ES-I3 (cell line): ENCODE results near the gene DBNDD2.

Source experiments
- H3K36me3 ChIP-seq: 2 replicates; pipeline ENCODE4 v1.6.1; 2013; ENCODE audit warnings: mild to moderate bottlenecking, low read length, control low read depth, moderate library complexity; ENCODE audit not compliant: insufficient read depth
- H3K4me1 ChIP-seq: 2 replicates; pipeline ENCODE4 v1.6.1; 2013; ENCODE audit warnings: mild to moderate bottlenecking, control low read depth, low read length; ENCODE audit not compliant: insufficient read depth
- H3K9ac ChIP-seq: 2 replicates; pipeline ENCODE4 v1.6.1; 2013; ENCODE audit warnings: low read depth, mild to moderate bottlenecking, low read length, moderate library complexity
- H3K9me3 ChIP-seq: 2 replicates; pipeline ENCODE4 v1.6.1; 2013; ENCODE audit warnings: mild to moderate bottlenecking, low read length, moderate library complexity; ENCODE audit not compliant: control insufficient read depth, insufficient read depth

DBNDD2 gene

GRCh38 chr20:45372241-45372640, 35.8 kb upstream of the DBNDD2 start:
- Histone ChIP-seq H3K36me3 (no peaks in the 10 kb centered on the region), H3K4me1 (no peaks in the 10 kb centered on the region), H3K9ac (peak overlapping the region; percentile 55; the same call in 1 of the 2 replicates), H3K9me3 (no peaks in the 10 kb centered on the region)

DNA sequence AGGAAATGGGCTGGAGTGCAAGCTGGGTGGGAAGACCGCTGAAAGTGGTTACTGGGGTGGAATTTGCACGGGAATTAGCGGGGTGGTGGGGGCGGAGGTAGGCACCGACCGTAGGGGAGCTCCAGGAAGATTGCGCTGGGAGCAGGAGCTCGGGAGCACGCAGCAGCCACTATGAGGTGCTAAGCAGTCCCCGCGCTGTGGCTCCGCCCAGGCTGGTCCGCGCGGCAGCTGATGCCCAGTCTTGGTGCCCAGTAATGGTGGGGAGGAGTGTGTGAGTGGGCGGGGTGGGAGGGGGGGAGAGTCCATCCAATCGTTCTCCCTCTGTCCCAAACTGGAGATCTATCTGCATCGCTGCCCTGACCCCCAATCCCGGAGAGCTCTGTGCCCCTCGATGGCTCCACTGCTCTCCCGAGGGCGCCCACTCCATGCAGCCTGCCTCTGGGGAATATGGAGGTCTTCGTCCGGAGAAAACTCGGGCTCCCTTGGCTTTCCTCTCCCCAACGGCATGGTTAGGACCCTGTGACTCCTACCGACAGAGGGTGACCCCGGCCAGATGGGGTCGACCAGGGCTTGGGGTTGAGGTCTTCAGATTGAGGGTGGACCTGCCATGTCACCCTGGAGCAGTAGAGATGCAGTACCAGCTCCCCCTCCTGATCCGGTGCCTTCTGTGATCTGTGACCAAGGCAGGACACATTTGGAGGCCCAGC, 35.3 kb upstream of the DBNDD2 start:
- Histone ChIP-seq H3K36me3 (no peaks in the 10 kb centered on the region), H3K9me3 (no peaks in the 10 kb centered on the region), H3K9ac (peak overlapping the region; percentile 55; the same call in 1 of the 2 replicates), H3K4me1 (no peaks in the 10 kb centered on the region)

- Histone ChIP-seq H3K9ac (peak overlapping the region; percentile 55; the same call in 1 of the 2 replicates), H3K9me3 (no peaks in the 10 kb centered on the region), H3K36me3 (no peaks in the 10 kb centered on the region), H3K4me1 (no peaks in the 10 kb centered on the region)
These were observed 34.6 kb upstream of the DBNDD2 start for GRCh38 chr20:45373353-45374100.

DNA sequence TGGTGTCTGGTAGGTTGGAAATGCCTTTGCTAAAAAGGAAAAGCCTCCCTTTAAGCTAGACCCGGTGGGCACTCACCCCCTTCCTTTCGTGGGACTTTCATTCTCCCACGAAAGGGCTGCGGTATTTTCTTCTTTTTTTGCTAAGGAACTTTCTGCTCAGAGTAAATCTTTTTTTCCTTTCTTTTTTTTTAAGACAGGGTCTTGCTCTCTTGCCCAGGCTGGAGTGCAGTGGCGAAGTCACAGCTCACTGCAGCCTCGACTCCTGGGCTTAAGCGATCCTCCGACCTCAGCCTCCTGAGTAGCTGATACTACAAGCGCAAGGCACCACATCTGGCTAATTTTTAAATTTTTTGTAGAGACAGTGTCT, 34.0 kb upstream of the DBNDD2 start:
- no peaks in the 10 kb centered on the region for H3K36me3 ChIP-seq
- no peaks in the 10 kb centered on the region for H3K4me1 ChIP-seq
- H3K9me3 ChIP-seq: no peaks in the 10 kb centered on the region
- H3K9ac ChIP-seq: no peak overlapping the region

- Histone ChIP-seq H3K4me1 (no peaks in the 10 kb centered on the region), H3K9ac (no peak overlapping the region), H3K9me3 (no peaks in the 10 kb centered on the region), H3K36me3 (no peaks in the 10 kb centered on the region)
These were observed 33.1 kb upstream of the DBNDD2 start for GRCh38 chr20:45374966-45375365.

- H3K9me3 ChIP-seq: no peaks in the 10 kb centered on the region
- no peak overlapping the region for H3K9ac ChIP-seq
- no peaks in the 10 kb centered on the region for H3K36me3 ChIP-seq
- no peaks in the 10 kb centered on the region for H3K4me1 ChIP-seq
These were observed 30.8 kb upstream of the DBNDD2 start for GRCh38 chr20:45377269-45377668.

DNA sequence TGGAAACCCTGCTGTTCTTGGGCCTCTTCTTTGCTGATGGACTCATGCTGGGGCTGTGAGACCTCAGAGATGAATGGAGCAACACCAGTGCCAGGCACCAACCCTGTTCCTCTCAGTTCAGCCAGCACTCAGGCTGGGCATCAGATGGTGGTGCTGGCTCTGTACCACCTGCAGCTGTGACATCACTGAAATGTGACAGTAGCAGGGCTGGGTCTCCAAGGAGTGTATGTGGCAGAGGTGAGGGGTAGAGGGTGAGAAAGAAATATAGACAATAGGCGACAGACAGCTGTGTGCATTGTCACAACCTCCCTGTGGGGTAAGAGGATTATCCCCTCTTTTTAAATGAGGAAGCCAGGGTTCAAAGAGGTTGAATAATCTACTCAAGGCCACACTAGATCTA, 29.9 kb upstream of the DBNDD2 start, which contains the start of gene TP53TG5:
Gene TP53TG5, minus strand, starts transcription at position 135 of the 400 bp plus-strand sequence. Its CDS starts 89 bp downstream, at position 46.
- no peak within 1 kb of the TSS for H3K9ac ChIP-seq

GRCh38 chr20:45387274-45387673, 20.8 kb upstream of the DBNDD2 start:
- Histone ChIP-seq H3K4me1 (no peaks in the 10 kb centered on the region), H3K36me3 (no peaks in the 10 kb centered on the region), H3K9me3 (no peaks in the 10 kb centered on the region), H3K9ac (no peak overlapping the region)

More for the DNA sequence above, 29.9 kb upstream of the DBNDD2 start, which contains the start of gene TP53TG5:
- H3K36me3 ChIP-seq: no peaks in the 10 kb centered on the region
- no peaks in the 10 kb centered on the region for H3K4me1 ChIP-seq
- H3K9me3 ChIP-seq: no peaks in the 10 kb centered on the region

- no peak overlapping the region for H3K9ac ChIP-seq
- no peaks in the 10 kb centered on the region for H3K4me1 ChIP-seq
- no peaks in the 10 kb centered on the region for H3K9me3 ChIP-seq
- H3K36me3 ChIP-seq: no peaks in the 10 kb centered on the region
These were observed 17.2 kb upstream of the DBNDD2 start for GRCh38 chr20:45390931-45391330.

- Histone ChIP-seq H3K36me3 (no peaks in the 10 kb centered on the region), H3K9me3 (no peaks in the 10 kb centered on the region), H3K9ac (no peak overlapping the region)
These were observed 16.5 kb upstream of the DBNDD2 start for GRCh38 chr20:45391559-45391958.

DNA sequence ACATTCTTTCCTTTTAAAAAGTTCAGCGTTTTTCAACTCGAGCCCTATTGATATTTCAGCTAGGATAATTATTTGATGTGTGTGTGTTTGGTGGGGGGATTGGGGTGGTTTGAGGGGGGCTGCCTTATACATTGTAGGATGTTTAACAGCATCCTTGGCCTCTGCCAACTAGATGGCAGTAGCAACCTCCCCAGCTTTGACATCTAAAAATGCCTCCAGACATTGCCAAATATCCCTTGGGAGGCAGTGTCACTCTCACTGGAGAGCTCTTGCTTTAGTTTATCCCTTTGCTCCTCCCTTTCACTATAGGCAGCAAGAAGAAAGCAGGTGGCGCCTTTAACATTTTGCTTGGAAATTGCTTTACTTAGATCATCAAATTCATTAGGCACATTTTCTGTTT, 15.4 kb upstream of the DBNDD2 start:
- no peaks in the 10 kb centered on the region for H3K36me3 ChIP-seq
- no peaks in the 10 kb centered on the region for H3K4me1 ChIP-seq
- no peaks in the 10 kb centered on the region for H3K9me3 ChIP-seq
- no peak overlapping the region for H3K9ac ChIP-seq

More at GRCh38 chr20:45391559-45391958, 16.5 kb upstream of the DBNDD2 start:
- no peaks in the 10 kb centered on the region for H3K4me1 ChIP-seq

DNA sequence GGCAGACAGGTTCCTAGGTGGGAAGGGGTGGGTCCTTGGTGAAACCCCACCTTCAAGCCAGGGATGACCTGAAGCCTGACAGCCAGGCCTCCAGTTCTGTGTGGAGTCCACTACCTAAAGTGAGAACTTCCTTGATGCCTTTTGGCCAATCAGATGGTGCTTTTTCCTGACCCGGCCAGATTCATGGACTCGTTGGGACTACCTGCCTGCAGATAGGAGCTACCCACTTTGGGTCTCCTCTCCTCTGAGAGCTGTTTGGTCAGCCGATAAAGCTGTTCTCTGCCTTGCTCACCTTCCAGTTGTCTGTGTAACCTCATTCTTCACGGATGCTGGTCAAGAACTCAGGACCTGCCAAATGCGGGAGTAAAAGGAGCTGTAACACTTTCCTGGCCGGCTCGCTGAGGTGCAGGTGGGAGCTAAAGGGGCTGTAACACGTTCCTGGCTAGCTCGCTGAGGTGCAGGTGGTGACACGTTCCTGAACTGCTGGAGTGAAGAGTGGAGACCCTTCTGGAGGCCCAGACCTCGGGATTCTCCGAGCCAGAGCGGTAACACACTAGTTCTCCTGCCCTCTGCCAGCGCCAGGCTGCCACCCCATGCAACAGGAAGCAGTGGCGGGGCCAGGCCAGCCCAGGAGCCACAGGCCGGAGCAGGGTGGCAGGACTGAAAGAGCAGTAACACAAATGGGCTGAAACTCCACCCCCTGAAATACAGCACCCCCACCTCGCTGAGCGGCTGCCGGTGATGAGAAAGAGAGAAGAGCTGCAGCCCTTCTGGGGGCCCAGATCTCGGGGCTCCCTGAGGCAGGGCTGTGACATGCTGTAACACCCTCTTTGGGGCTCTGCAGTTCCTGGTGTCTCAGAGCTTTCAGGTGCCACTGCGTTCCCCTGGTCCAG, 13.6 kb upstream of the DBNDD2 start:
- H3K4me1 ChIP-seq: no peaks in the 10 kb centered on the region
- H3K36me3 ChIP-seq: no peaks in the 10 kb centered on the region
- H3K9ac ChIP-seq: no peak overlapping the region
- H3K9me3 ChIP-seq: no peaks in the 10 kb centered on the region; the same call in 1 of the 2 replicates

DNA sequence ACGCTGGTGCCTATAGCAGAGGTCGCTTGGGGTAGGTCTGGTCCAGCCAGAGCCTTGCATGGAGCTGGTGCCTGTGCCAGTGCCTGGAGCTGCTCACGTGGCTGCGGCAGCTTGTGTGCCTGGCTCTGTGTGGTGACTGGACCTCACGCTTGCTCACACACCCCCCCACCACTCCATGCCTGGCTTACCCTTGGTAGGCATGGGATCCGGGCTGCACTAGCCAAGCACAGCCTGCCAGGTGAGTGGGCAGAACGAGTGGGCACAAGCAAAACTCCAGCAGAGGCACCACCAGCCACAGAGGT, 13.0 kb upstream of the DBNDD2 start:
- H3K36me3 ChIP-seq: no peaks in the 10 kb centered on the region
- H3K4me1 ChIP-seq: no peaks in the 10 kb centered on the region
- H3K9me3 ChIP-seq: peaks cover 2% of the 10 kb centered on the region; the same call in 1 of the 2 replicates
- H3K9ac ChIP-seq: no peak overlapping the region

- no peak overlapping the region for H3K9ac ChIP-seq
- peaks cover 15% of the 10 kb centered on the region for H3K9me3 ChIP-seq
- no peaks in the 10 kb centered on the region for H3K4me1 ChIP-seq
- no peaks in the 10 kb centered on the region for H3K36me3 ChIP-seq
These were observed 9.1 kb upstream of the DBNDD2 start for GRCh38 chr20:45399018-45399417.
